ENCODE data around the gene CMTM6.
"Not testable (repeated sequence)": the region's sequence is repeated elsewhere in the genome, so short reads cannot be mapped to it uniquely, and the experiment has no call there.

CMTM6 gene

DNA sequence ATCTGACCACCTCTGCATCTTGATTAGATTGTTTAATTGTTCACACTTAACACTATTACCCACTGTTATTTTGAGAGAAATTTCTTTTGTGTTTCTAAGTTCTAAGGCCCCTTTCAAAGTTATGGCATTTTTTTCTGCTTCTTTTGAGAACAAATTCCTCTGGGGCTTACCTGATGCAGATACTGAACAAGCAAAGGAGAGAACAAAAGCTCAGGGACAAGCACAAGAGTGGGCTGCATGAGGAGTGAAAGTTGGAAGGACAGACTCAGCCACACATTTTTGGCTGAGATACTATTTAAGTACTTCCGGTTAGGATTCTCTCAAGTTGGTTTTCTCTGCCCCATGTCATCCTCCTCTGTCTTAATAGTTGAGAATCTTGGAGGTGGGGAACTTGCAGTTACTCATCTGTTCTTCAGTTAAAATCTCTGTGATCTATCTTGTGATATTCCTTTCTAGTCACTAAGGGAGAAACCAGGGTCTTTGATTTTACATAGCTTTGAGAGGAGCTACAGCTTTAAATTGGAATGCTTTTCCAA lies 54.7 kb downstream of the CMTM6 start:
- TF ChIP-seq, protein P1, sequence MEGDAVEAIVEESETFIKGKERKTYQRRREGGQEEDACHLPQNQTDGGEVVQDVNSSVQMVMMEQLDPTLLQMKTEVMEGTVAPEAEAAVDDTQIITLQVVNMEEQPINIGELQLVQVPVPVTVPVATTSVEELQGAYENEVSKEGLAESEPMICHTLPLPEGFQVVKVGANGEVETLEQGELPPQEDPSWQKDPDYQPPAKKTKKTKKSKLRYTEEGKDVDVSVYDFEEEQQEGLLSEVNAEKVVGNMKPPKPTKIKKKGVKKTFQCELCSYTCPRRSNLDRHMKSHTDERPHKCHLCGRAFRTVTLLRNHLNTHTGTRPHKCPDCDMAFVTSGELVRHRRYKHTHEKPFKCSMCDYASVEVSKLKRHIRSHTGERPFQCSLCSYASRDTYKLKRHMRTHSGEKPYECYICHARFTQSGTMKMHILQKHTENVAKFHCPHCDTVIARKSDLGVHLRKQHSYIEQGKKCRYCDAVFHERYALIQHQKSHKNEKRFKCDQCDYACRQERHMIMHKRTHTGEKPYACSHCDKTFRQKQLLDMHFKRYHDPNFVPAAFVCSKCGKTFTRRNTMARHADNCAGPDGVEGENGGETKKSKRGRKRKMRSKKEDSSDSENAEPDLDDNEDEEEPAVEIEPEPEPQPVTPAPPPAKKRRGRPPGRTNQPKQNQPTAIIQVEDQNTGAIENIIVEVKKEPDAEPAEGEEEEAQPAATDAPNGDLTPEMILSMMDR (IDR thresholded peaks at IDR 0.05; ENCODE audit: low read depth, low read length) = no peak
- no peak for DNase-seq (ENCODE audit: extremely low read depth, low read depth)

DNA sequence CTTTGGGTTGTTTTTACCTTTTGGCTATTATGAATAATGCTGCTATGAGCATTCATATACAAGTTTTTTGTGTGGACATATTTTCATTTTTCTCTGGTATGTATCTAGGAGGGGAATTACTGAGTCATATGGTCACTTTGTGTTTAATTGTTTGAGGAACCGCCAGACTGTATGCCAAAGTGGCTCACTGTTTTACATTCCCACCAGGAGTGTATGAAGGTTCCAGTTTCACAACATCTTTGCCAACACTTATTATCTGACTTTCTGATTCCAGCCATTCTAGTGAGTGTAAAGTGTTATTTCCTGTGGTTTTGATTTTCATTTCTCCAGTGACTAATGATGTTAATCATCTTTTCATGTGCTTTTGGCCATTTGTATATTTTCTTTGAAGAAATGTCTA lies 59.2 kb downstream of the CMTM6 start:
- DNase-seq (ENCODE audit: extremely low read depth, low read depth) = no peak
- TF ChIP-seq, protein P1 (IDR thresholded peaks at IDR 0.05; ENCODE audit: low read depth, low read length) = no peak

DNA sequence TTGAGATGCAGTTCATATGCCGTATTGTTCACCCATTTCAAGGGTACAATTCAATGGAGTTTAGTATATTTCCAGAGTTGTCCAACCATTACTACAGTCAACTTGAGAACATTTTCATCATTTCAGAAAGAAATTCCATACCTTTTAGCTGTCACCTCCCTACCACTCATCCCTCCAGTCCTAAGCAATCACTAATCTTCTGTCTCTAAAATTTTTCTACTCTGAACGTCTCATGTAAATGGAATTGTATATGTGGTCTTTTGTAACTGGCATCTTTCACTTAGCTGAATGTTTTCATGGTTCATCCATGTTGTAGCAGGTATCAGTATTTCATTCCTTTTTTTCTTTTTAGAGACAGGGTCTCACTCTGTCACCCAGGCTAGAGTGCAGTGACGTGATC lies 59.9 kb downstream of the CMTM6 start:
- DNase-seq (ENCODE audit: extremely low read depth, low read depth) = no peak
- TF ChIP-seq, protein P1 (IDR thresholded peaks at IDR 0.05; ENCODE audit: low read depth, low read length) = no peak

DNA sequence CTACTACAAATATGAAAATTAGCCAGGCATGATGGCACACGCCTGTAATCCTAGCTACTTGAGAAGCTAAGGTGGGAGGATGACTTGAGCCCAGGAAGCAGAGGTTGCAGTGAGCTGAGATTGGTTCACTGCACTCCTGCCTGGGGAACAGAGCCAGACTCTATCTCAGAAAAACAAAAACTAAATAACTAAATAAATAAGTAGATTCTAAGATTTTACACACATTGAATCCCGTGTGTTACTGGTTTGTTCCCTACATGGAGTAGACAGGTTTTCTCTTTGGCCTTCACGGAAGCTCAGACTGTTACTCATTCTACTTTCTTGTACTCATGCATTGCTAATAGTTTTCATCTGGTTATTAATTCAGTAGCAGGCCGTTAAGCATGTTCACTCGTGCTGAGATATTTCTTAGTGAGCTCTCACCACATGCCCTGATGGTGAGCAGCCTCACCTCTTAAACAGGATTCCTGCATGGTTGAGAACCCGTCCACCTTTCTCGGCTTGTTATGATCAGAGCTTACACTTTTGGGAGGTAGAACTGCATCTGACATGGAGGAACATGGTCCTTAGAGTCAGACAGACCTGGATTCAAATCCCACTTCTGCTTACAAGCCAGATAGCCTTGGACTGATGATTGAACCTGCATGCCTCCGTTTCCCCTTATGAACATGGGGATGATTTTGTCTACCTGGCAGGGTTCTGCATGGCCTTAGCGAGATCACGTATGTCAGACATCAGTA lies 61.9 kb downstream of the CMTM6 start:
- DNase-seq (ENCODE audit: extremely low read depth, low read depth) = no peak
- TF ChIP-seq, protein P1 (IDR thresholded peaks at IDR 0.05; ENCODE audit: low read depth, low read length) = no peak

DNA sequence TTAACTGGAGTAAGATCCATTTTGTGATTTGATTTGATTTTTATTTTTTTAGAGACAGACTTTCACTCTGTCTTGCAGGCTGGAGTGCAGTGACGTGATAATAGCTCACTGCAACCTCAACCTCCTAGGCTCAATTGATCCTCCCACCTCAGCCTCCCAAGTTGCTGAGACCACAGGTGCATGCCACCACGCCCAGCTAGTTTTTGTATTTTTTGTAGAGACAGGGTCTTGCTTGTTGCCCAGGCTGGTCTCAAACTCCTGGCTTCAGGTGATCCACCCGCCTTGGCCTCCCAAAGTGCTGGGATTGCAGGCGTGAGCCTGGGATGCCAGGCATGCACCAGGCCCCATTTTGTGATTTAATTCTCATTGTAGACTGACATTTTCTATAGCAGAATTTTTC lies 63.2 kb downstream of the CMTM6 start:
- not testable (repeated sequence) for DNase-seq (ENCODE audit: extremely low read depth, low read depth)

DNA sequence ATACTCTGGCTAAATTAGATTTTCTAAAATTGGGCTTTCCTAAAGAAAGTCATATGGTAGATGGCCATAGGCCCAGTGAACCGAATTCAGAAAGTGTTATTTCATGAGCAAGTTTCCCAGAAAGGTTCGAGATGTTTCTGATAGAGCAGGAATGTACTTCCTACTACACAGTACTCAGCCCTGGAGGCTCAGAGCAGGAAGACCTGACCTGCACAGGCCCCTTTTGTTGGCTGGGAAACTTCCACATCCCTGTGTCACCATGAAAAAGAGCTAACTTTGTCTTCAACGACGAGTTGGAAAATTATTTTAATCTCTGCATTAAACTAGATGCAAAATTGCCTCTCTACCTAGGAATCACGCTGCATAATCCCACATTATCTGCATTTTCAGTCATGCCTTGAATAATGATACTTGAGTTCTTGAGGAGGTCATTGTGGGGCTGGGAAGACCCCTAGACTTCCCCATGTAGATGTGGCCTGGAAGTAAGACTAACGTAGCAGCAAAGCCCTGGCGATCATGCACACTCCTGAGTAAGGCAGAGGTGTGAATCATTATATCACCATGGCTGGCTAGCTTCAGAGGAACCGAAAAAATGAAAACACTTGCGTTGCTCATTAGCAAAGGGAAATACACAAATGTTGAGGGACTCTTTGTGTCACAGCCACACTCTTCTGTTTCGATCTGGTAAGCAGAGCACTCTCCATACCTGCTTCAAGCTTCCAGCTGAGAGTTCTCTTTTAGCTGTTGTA lies 63.9 kb downstream of the CMTM6 start:
- TF ChIP-seq, protein P1 (IDR thresholded peaks at IDR 0.05; ENCODE audit: low read depth, low read length) = no peak
- DNase-seq (ENCODE audit: extremely low read depth, low read depth) = no peak

DNA sequence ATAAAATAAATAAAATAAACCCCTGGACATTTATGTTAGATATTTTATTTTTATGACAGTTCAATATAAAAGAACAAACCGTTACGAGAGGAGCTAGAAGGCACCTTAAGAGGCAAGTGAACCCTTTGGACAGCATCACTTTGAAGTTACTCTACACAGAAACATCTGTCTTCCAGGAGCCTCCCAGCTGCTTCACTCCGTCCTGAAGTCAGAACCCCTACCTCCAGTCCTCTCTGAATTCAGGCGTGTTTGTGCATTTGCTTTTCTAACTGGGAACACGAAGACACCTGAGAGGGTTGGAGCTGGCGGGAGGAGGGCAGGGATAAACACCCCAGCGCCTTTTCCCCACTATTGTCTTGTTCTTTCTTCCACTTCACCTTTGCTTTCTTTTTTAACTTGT lies 64.8 kb downstream of the CMTM6 start:
- TF ChIP-seq, protein P1 (IDR thresholded peaks at IDR 0.05; ENCODE audit: low read depth, low read length) = no peak
- no peak for DNase-seq (ENCODE audit: extremely low read depth, low read depth)
